GM21526 (cell line): ENCODE data around the gene ANKMY1.
"Not testable (repeated sequence)": the region's sequence is repeated elsewhere in the genome, so short reads cannot be mapped to it uniquely, and the experiment has no call there.

ENCODE experiments used
- ATAC-seq: cut with Tn5 transposase; IDR thresholded peaks from one replicate; pipeline ENCODE4 v1.9.1; 2021; ENCODE audit warnings: moderate library complexity; ENCODE audit not compliant: unreplicated experiment, low FRiP score

The ANKMY1 gene

GRCh38 chr2:240508832-240509545, 48.8 kb downstream of the ANKMY1 start:
- ATAC-seq, result no peak

GRCh38 chr2:240507778-240508251, 50.0 kb downstream of the ANKMY1 start:
- ATAC-seq, result no peak

- no peak for ATAC-seq
Measured at GRCh38 chr2:240507060-240507777, 50.6 kb downstream of the ANKMY1 start.

- no peak for ATAC-seq
Measured at GRCh38 chr2:240506406-240507059, 51.3 kb downstream of the ANKMY1 start.

GRCh38 chr2:240505910-240506309, 51.9 kb downstream of the ANKMY1 start:
- no peak for ATAC-seq

- no peak for ATAC-seq
Measured at GRCh38 chr2:240503848-240504247, 53.9 kb downstream of the ANKMY1 start.

- ATAC-seq, result no peak
Measured at GRCh38 chr2:240503375-240503774, 54.4 kb downstream of the ANKMY1 start.

- ATAC-seq, result no peak
Measured at GRCh38 chr2:240502430-240503121, 55.2 kb downstream of the ANKMY1 start.

- ATAC-seq, result no peak
Measured at GRCh38 chr2:240502059-240502429, 55.7 kb downstream of the ANKMY1 start.

GRCh38 chr2:240501531-240501991, 56.2 kb downstream of the ANKMY1 start:
- no peak for ATAC-seq

- no peak for ATAC-seq
Measured at GRCh38 chr2:240500561-240501423, 57.0 kb downstream of the ANKMY1 start.

- no peak for ATAC-seq
Measured at GRCh38 chr2:240499309-240500301, 58.2 kb downstream of the ANKMY1 start.

- no peak for ATAC-seq
Measured at GRCh38 chr2:240498958-240499260, 58.9 kb downstream of the ANKMY1 start.

- no peak for ATAC-seq
Measured at GRCh38 chr2:240498171-240498957, 59.4 kb downstream of the ANKMY1 start.

- ATAC-seq, result not testable (repeated sequence)
Measured at GRCh38 chr2:240497082-240497481, 60.7 kb downstream of the ANKMY1 start.

GRCh38 chr2:240494942-240495341, 62.8 kb downstream of the ANKMY1 start:
- not testable (repeated sequence) for ATAC-seq

- no peak for ATAC-seq
Measured at GRCh38 chr2:240494194-240494793, 63.5 kb downstream of the ANKMY1 start.

- ATAC-seq, result no peak
Measured at GRCh38 chr2:240491483-240491882, 66.3 kb downstream of the ANKMY1 start.
